Astrocyte (in vitro differentiated cells and primary cell): ENCODE data around the gene CA10. TPM values are rescaled to one million over a fixed set of nuclear protein-coding genes. Genes with fewer than 3 reads are reported as not detected.

ENCODE experiments used
- DNase-seq: peaks from one replicate; pipeline ENCODE4 v3.0.0-alpha.2; 2010; ENCODE audit warnings: low read depth
- FAIRE-seq: peaks from 2 replicates; lab custom pipeline; 2011; peaks lifted over from hg19 to GRCh38; lab: Jason Lieb, UNC
- H2AFZ ChIP-seq: 2 replicates; pipeline ENCODE4 v1.6.0; 2012; ENCODE audit warnings: low read depth, low read length, inconsistent platforms
- H3K27ac ChIP-seq: 2 replicates; pipeline ENCODE4 v1.5.1; 2011; ENCODE audit warnings: low read depth, low read length, inconsistent platforms
- H3K27me3 ChIP-seq: 2 replicates; pipeline ENCODE4 v1.6.0; 2011; ENCODE audit warnings: low read length, inconsistent platforms; ENCODE audit not compliant: insufficient read depth
- H3K36me3 ChIP-seq: 2 replicates; pipeline ENCODE4 v1.5.1; 2011; ENCODE audit warnings: low read length, inconsistent platforms; ENCODE audit not compliant: insufficient read depth
- H3K4me1 ChIP-seq: 2 replicates; pipeline ENCODE4 v1.5.1; 2011; ENCODE audit warnings: low read length, inconsistent platforms; ENCODE audit not compliant: insufficient read depth
- H3K4me2 ChIP-seq: 2 replicates; pipeline ENCODE4 v1.6.0; 2012; ENCODE audit warnings: low read length, inconsistent platforms
- H3K4me3 ChIP-seq: 2 replicates; pipeline ENCODE4 v1.5.1; 2011; ENCODE audit warnings: low read depth, mild to moderate bottlenecking, low read length, inconsistent platforms; ENCODE audit not compliant: insufficient read depth
- H3K79me2 ChIP-seq: 2 replicates; pipeline ENCODE4 v1.6.0; 2012; ENCODE audit warnings: mild to moderate bottlenecking, low read length, inconsistent platforms; ENCODE audit not compliant: insufficient read depth
- H3K9ac ChIP-seq: 2 replicates; pipeline ENCODE4 v1.6.0; 2012; ENCODE audit warnings: mild to moderate bottlenecking, low read length, inconsistent platforms
- H3K9me3 ChIP-seq: 2 replicates; pipeline ENCODE4 v1.5.1; 2012; ENCODE audit warnings: low read depth, mild to moderate bottlenecking, low read length, inconsistent platforms; ENCODE audit not compliant: insufficient read depth
- H4K20me1 ChIP-seq: 2 replicates; pipeline ENCODE4 v1.6.0; 2012; ENCODE audit warnings: low read length, inconsistent platforms; ENCODE audit not compliant: insufficient read depth
- H3K27ac Mint-ChIP-seq: one replicate; pipeline ENCODE4 v1.8.0; 2021; ENCODE audit warnings: mild to moderate bottlenecking, mixed read lengths; ENCODE audit not compliant: unreplicated experiment
- H3K27me3 Mint-ChIP-seq: one replicate; pipeline ENCODE4 v1.8.0; 2021; ENCODE audit warnings: low read depth, mixed read lengths; ENCODE audit not compliant: unreplicated experiment
- H3K36me3 Mint-ChIP-seq: one replicate; pipeline ENCODE4 v1.8.0; 2021; ENCODE audit warnings: low read depth, mixed read lengths; ENCODE audit not compliant: unreplicated experiment
- H3K4me1 Mint-ChIP-seq: one replicate; pipeline ENCODE4 v1.8.0; 2021; ENCODE audit warnings: low read depth, mixed read lengths; ENCODE audit not compliant: unreplicated experiment
- H3K4me3 Mint-ChIP-seq: one replicate; pipeline ENCODE4 v1.8.0; 2021; ENCODE audit warnings: mild to moderate bottlenecking, moderate library complexity, mixed read lengths; ENCODE audit not compliant: unreplicated experiment
- H3K9me3 Mint-ChIP-seq: one replicate; pipeline ENCODE4 v1.8.0; 2021; ENCODE audit warnings: mild to moderate bottlenecking, mixed read lengths; ENCODE audit not compliant: unreplicated experiment
- EZH2 ChIP-seq: IDR thresholded peaks from 2 replicates; pipeline ENCODE4 v1.6.1; 2012; ENCODE audit warnings: mild to moderate bottlenecking, low read length, inconsistent platforms; ENCODE audit not compliant: insufficient read depth
- total RNA-seq: library from RNA; stranded (reverse); gene quantifications from 2 replicates; pipeline ENCODE4 v1.2.1, GENCODE V29; 2021
- TF ChIP-seq, protein P1 (sequence below): IDR thresholded peaks from 2 replicates; pipeline ENCODE4 v1.5.1; 2011; ENCODE audit warnings: low read depth, mild to moderate bottlenecking, inconsistent platforms, low read length, moderate library complexity; ENCODE audit not compliant: insufficient read depth

CA10 gene
- total RNA-seq, 1 donor from 2014 or later = 0.43 TPM

DNA sequence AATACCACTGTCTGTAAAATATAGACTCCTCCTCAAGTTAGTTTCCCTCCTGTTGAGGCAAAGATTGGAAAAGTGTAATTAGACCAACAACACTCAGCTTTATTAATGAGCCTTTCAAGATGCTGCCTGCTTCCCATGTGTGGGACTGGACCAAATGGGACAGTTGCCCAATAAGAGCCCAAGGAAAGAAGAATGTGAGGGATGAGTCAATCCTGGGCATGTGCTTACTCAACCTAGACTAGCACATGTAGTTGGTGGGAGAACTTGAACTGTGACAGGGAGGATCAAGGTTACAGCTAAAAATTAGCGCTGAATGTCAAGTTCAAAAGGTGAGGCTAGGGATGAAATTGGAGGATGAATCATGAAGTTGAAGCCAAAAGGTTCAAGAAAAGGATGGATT is 435.5 kb downstream of the CA10 start:
- no peak overlapping the region for H3K4me3 ChIP-seq
- H3K36me3 ChIP-seq = no peaks in the 10 kb centered on the region
- no peaks in the 10 kb centered on the region for H3K27me3 ChIP-seq
- FAIRE-seq (no peak), DNase-seq (no peak)
- H2AFZ ChIP-seq = no peak overlapping the region
- Mint-ChIP-seq H3K9me3 (no peaks in the 10 kb centered on the region), H3K4me1 (no peaks in the 10 kb centered on the region), H3K27ac (no peak overlapping the region), H3K4me3 (no peak overlapping the region), H3K27me3 (peaks cover 5% of the 10 kb centered on the region), H3K36me3 (no peaks in the 10 kb centered on the region)
- H3K9ac ChIP-seq = no peak overlapping the region
- no peak overlapping the region for H3K27ac ChIP-seq
- no peaks in the 10 kb centered on the region for H3K79me2 ChIP-seq
- no peak for TF ChIP-seq EZH2
- TF ChIP-seq, protein P1, sequence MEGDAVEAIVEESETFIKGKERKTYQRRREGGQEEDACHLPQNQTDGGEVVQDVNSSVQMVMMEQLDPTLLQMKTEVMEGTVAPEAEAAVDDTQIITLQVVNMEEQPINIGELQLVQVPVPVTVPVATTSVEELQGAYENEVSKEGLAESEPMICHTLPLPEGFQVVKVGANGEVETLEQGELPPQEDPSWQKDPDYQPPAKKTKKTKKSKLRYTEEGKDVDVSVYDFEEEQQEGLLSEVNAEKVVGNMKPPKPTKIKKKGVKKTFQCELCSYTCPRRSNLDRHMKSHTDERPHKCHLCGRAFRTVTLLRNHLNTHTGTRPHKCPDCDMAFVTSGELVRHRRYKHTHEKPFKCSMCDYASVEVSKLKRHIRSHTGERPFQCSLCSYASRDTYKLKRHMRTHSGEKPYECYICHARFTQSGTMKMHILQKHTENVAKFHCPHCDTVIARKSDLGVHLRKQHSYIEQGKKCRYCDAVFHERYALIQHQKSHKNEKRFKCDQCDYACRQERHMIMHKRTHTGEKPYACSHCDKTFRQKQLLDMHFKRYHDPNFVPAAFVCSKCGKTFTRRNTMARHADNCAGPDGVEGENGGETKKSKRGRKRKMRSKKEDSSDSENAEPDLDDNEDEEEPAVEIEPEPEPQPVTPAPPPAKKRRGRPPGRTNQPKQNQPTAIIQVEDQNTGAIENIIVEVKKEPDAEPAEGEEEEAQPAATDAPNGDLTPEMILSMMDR = no peak
- no peaks in the 10 kb centered on the region for H3K9me3 ChIP-seq
- H3K4me1 ChIP-seq = no peaks in the 10 kb centered on the region
- H3K4me2 ChIP-seq = no peak overlapping the region
- H4K20me1 ChIP-seq = no peaks in the 10 kb centered on the region

DNA sequence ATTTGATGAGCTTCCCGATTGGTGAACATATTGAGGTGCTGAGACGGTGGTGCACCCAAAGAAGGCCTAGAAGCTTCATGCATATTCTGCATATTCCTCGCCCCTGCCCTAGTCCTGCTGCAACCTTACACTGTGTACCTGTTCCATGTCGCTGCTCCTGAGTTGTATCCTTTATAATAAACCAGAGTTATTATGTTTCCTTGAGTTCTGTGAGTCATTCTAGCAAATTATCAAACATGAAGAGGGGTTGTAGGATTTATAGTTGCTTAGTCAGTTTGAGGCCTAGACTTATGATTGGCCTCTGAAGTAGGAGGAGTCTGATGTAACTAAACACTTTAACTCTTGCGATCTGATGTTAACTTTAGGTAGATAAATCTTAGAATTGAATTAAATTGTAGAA is 436.8 kb downstream of the CA10 start:
- H3K36me3 Mint-ChIP-seq = no peaks in the 10 kb centered on the region
- Histone ChIP-seq H3K27me3 (no peaks in the 10 kb centered on the region), H4K20me1 (no peaks in the 10 kb centered on the region), H3K36me3 (no peaks in the 10 kb centered on the region), H3K4me1 (no peaks in the 10 kb centered on the region), H3K9me3 (no peaks in the 10 kb centered on the region), H3K27ac (no peak overlapping the region), H3K4me3 (no peak overlapping the region), H2AFZ (no peak overlapping the region), H3K9ac (no peak overlapping the region), H3K79me2 (no peaks in the 10 kb centered on the region), H3K4me2 (no peak overlapping the region)
- FAIRE-seq (no peak), DNase-seq (no peak)
- no peaks in the 10 kb centered on the region for H3K4me1 Mint-ChIP-seq
- no peaks in the 10 kb centered on the region for H3K9me3 Mint-ChIP-seq
- H3K27ac Mint-ChIP-seq = no peak overlapping the region
- peaks cover 5% of the 10 kb centered on the region for H3K27me3 Mint-ChIP-seq
- TF ChIP-seq EZH2 = no peak
- TF ChIP-seq, protein P1 = no peak
- H3K4me3 Mint-ChIP-seq = no peak overlapping the region

DNA sequence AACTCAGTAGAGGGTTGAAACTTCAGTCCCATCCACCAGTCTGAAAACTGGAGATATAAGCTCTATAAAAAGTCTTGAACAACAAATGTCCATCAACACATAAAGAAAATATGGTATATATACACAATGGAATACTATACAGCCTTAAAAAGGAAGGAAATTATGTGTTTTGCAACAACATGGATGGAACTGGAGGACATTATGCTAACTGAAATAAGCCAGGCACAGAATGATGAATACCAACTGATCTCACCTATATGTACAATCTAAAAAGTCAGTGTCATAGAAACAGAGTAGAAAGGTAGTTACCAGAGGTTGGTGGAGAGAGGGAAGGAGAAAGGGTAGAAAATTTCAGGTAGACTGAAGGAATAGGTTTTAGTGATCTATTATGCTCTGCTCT is 438.1 kb downstream of the CA10 start:
- Mint-ChIP-seq H3K4me1 (no peaks in the 10 kb centered on the region), H3K4me3 (no peak overlapping the region), H3K27ac (no peak overlapping the region), H3K36me3 (no peaks in the 10 kb centered on the region), H3K9me3 (no peaks in the 10 kb centered on the region), H3K27me3 (peaks cover 5% of the 10 kb centered on the region)
- FAIRE-seq = no peak
- DNase-seq = no peak
- Histone ChIP-seq H3K9me3 (no peaks in the 10 kb centered on the region), H3K9ac (no peak overlapping the region), H3K4me1 (no peaks in the 10 kb centered on the region), H3K4me3 (no peak overlapping the region), H3K4me2 (no peak overlapping the region), H3K27ac (no peak overlapping the region), H3K36me3 (no peaks in the 10 kb centered on the region), H3K27me3 (no peaks in the 10 kb centered on the region), H4K20me1 (no peaks in the 10 kb centered on the region), H2AFZ (no peak overlapping the region), H3K79me2 (no peaks in the 10 kb centered on the region)
- no peak for TF ChIP-seq EZH2
- TF ChIP-seq, protein P1 = no peak
